ENCODE data around the gene AGBL1. TPM values are rescaled to one million over a fixed set of nuclear protein-coding genes. Genes with fewer than 3 reads are reported as not detected.

AGBL1 gene
- total and polyA plus RNA-seq, 2 experiments from 2014 or later: 0.03 TPM; not detected in 1

- Histone ChIP-seq H3K4me1 (ENCODE audit: insufficient read depth) (no peaks in the 10 kb centered on the region), H3K9me2 (ENCODE audit: insufficient read depth) (peaks cover 4% of the 10 kb centered on the region; the same call in 1 of the 2 replicates), H3K27ac (ENCODE audit: low read depth) (no peak overlapping the region), H2AFZ (no peak overlapping the region), H3K27me3 (ENCODE audit: insufficient read depth) (no peaks in the 10 kb centered on the region), H4K20me1 (replicated peaks; ENCODE audit: insufficient read depth) (no peaks in the 10 kb centered on the region), H3F3A (replicated peaks; ENCODE audit: low read depth) (no peaks in the 10 kb centered on the region), H3K36me3 (ENCODE audit: insufficient read depth) (no peaks in the 10 kb centered on the region), H3K79me2 (replicated peaks; ENCODE audit: insufficient read depth) (no peaks in the 10 kb centered on the region), H3K4me3 (no peak overlapping the region), H3K4me2 (no peak overlapping the region)
- H3K36me3 Mint-ChIP-seq (ENCODE audit: low read depth): no peaks in the 10 kb centered on the region
- ATAC-seq: no peak
- H3K27ac Mint-ChIP-seq: no peak overlapping the region
- no peak for TF ChIP-seq ETS1 (IDR thresholded peaks at IDR 0.05)
- TF ChIP-seq STAT1 (IDR thresholded peaks at IDR 0.05; ENCODE audit: unreplicated experiment): no peak
- TF ChIP-seq ZNF462 (CRISPR knock-in tag; IDR thresholded peaks at IDR 0.05): no peak
- no peak for TF ChIP-seq CTCF (conservative IDR thresholded peaks at IDR 0.05; ENCODE audit: low read depth in 2 of 2)
- no peak for TF ChIP-seq ZNF114 (CRISPR knock-in tag; IDR thresholded peaks at IDR 0.05)
- no peak for TF ChIP-seq EZH2 (IDR thresholded peaks at IDR 0.05; ENCODE audit: low read depth, unreplicated experiment)
- TF ChIP-seq EZH2phosphoT487 (IDR thresholded peaks at IDR 0.05; ENCODE audit: unreplicated experiment): no peak
- H3K9me3 Mint-ChIP-seq: no peaks in the 10 kb centered on the region
- H3K27me3 Mint-ChIP-seq (ENCODE audit: insufficient read depth, low read depth, poor library complexity): no peaks in the 10 kb centered on the region
- no peaks in the 10 kb centered on the region for H3K4me1 Mint-ChIP-seq
- DNase-seq (ENCODE audit: low spot score): no peak
- H3K4me3 Mint-ChIP-seq: no peak overlapping the region
Measured at GRCh38 chr15:86394866-86395265, 315.2 kb downstream of the AGBL1 start.

All from GM23338 (cell line).